OCI-LY7 (cell line): ENCODE results near the gene ZFAND5. TPM values are rescaled to one million over a fixed set of nuclear protein-coding genes. Genes with fewer than 3 reads are reported as not detected.

ENCODE experiments used
- BruUV-seq: library from RNA; stranded (reverse); fragments of 400-500 nt; replicated peaks from 2 replicates; lab custom pipeline; 2021; lab: Mats Ljungman, UMichigan
- CTCF ChIA-PET: fragments of 300-600 bp; sonication (Branson Sonifier 250); formaldehyde crosslinking; loops from one replicate; lab custom pipeline; 2022; ENCODE audit warnings: antibody characterized with exemption; ENCODE audit not compliant: unreplicated experiment; lab: Charles Lee
- POLR2A ChIA-PET: fragments of 300-600 bp; sonication (Branson Sonifier 250); formaldehyde crosslinking; loops from one replicate; lab custom pipeline; 2022; ENCODE audit warnings: antibody characterized with exemption; lab: Charles Lee
- DNase-seq: peaks from one replicate; pipeline ENCODE4 v3.0.0-alpha.2; 2015; ENCODE audit warnings: low spot score
- H2AFZ ChIP-seq: fragments of 200-600 bp; sonication (generic), shearing (Covaris generic); 2 replicates; pipeline ENCODE4 v1.6.1; 2014; ENCODE audit warnings: mild to moderate bottlenecking, antibody characterized with exemption, low read length, moderate library complexity
- H3K27ac ChIP-seq: fragments of 200-600 bp; sonication (generic); 2 replicates; pipeline ENCODE4 v1.5.1; 2014; ENCODE audit warnings: mixed run types, low read depth, mild to moderate bottlenecking, moderate library complexity, low read length, inconsistent platforms; ENCODE audit not compliant: poor library complexity, severe bottlenecking
- H3K36me3 ChIP-seq: fragments of 200-600 bp; sonication (generic); 2 replicates; pipeline ENCODE4 v1.6.1; 2014; ENCODE audit warnings: mild to moderate bottlenecking, antibody characterized with exemption, low read length, moderate library complexity, mixed read lengths; ENCODE audit not compliant: insufficient read depth
- H3K4me1 ChIP-seq: fragments of 200-600 bp; sonication (generic); 2 replicates; pipeline ENCODE4 v1.5.1; 2014; ENCODE audit warnings: mild to moderate bottlenecking, low read length; ENCODE audit not compliant: insufficient read depth, poor library complexity, severe bottlenecking
- H3K4me2 ChIP-seq: fragments of 200-600 bp; sonication (generic); 2 replicates; pipeline ENCODE4 v1.6.1; 2014; ENCODE audit warnings: mild to moderate bottlenecking, low read length
- H3K4me3 ChIP-seq: fragments of 200-600 bp; sonication (generic); 2 replicates; pipeline ENCODE4 v1.5.1; 2014; ENCODE audit warnings: mild to moderate bottlenecking, low read depth, low read length; ENCODE audit not compliant: poor library complexity, severe bottlenecking
- H3K79me2 ChIP-seq: fragments of 200-600 bp; sonication (generic); 2 replicates; pipeline ENCODE4 v1.6.1; 2016; ENCODE audit warnings: low read depth, mild to moderate bottlenecking, low read length, moderate library complexity, mixed read lengths; ENCODE audit not compliant: insufficient read depth
- H3K9me2 ChIP-seq: fragments of 200-600 bp; sonication (generic); 2 replicates; pipeline ENCODE4 v1.6.1; 2016; ENCODE audit warnings: mild to moderate bottlenecking, low read length, mixed read lengths; ENCODE audit not compliant: insufficient read depth
- H3K9me3 ChIP-seq: fragments of 200-600 bp; sonication (generic); 2 replicates; pipeline ENCODE4 v1.6.1; 2014; ENCODE audit warnings: mild to moderate bottlenecking, mixed run types, low read length, mixed read lengths
- H4K20me1 ChIP-seq: fragments of 200-600 bp; sonication (generic); 2 replicates; pipeline ENCODE4 v1.6.1; 2014; ENCODE audit warnings: mild to moderate bottlenecking, antibody characterized with exemption, low read length, moderate library complexity, mixed read lengths; ENCODE audit not compliant: insufficient read depth
- EZH2phosphoT487 ChIP-seq: fragments of 200-600 bp; sonication (generic); IDR thresholded peaks from 2 replicates; pipeline ENCODE4 v1.6.1; 2018; ENCODE audit warnings: low read depth, borderline replicate concordance, mild to moderate bottlenecking, mixed run types, antibody characterized with exemption, low read length, moderate library complexity, mixed read lengths
- intact Hi-C: fragments of 100-400 bp; cut with micrococcal nuclease; formaldehyde crosslinking; loops from one replicate; pipeline ENCODE4 v1.10.0; 2022; ENCODE audit not compliant: unreplicated experiment
- total RNA-seq, 2 experiments: library from RNA; depleted of rRNA in 1 of 2; stranded (reverse); fragments of >200 nt in 1 of 2; shearing (Covaris generic) in 1 of 2; gene quantifications; 2 replicates each; pipeline ENCODE4 v1.2.3, GENCODE V29; 2014 to 2022
- TF ChIP-seq, protein P1 (sequence below): fragments of 200-600 bp; sonication (generic); conservative IDR thresholded peaks from 2 replicates; pipeline ENCODE4 v1.5.1; 2014; ENCODE audit warnings: mild to moderate bottlenecking, antibody characterized with exemption, low read length, moderate library complexity, mixed read lengths

Gene ZFAND5
- total RNA-seq, 2 experiments from 2014 or later, result 54.3 to 60.5 TPM

DNA sequence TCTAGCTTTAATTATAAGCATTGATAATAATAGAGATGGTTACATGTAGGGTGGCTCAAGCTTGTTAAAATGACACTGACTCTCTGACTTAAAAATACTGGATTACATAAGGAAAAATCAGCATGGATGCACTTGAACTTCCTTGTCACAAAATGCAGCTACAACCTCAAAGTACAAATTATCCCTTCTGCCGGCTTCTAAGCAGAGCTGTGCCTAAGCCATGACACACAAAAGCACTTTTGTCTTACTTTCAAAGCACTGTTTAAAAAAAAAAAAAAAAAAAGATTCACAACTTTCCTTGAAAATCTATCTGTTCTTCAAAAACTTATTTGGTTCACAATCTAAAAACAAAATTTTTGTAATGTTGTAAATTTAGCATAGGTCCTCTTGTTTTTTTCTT lies 36.4 kb upstream of the ZFAND5 start:
- H2AFZ ChIP-seq, result no peak overlapping the region
- 0 out of 2 replicates have a peak, but pooled peaks cover 3% of the 10 kb centered on the region for H3K9me2 ChIP-seq
- no peak overlapping the region for H3K4me3 ChIP-seq
- DNase-seq, result no peak
- H3K36me3 ChIP-seq, result no peaks in the 10 kb centered on the region
- no TSS peak for BruUV-seq
- ChIA-PET CTCF (no interaction called here), POLR2A (interaction anchor here (0.7 kb wide), 1 partner anchor 509 kb away, joined by 3 read pairs; no protein-coding TSS in a partner anchor)
- TF ChIP-seq, protein P1, sequence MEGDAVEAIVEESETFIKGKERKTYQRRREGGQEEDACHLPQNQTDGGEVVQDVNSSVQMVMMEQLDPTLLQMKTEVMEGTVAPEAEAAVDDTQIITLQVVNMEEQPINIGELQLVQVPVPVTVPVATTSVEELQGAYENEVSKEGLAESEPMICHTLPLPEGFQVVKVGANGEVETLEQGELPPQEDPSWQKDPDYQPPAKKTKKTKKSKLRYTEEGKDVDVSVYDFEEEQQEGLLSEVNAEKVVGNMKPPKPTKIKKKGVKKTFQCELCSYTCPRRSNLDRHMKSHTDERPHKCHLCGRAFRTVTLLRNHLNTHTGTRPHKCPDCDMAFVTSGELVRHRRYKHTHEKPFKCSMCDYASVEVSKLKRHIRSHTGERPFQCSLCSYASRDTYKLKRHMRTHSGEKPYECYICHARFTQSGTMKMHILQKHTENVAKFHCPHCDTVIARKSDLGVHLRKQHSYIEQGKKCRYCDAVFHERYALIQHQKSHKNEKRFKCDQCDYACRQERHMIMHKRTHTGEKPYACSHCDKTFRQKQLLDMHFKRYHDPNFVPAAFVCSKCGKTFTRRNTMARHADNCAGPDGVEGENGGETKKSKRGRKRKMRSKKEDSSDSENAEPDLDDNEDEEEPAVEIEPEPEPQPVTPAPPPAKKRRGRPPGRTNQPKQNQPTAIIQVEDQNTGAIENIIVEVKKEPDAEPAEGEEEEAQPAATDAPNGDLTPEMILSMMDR, result no peak
- H3K79me2 ChIP-seq, result no peaks in the 10 kb centered on the region
- intact Hi-C loops, result no loop called here
- H3K4me2 ChIP-seq, result no peak overlapping the region
- H4K20me1 ChIP-seq, result no peaks in the 10 kb centered on the region
- H3K27ac ChIP-seq, result no peak overlapping the region
- no peaks in the 10 kb centered on the region for H3K9me3 ChIP-seq
- H3K4me1 ChIP-seq, result no peaks in the 10 kb centered on the region

DNA sequence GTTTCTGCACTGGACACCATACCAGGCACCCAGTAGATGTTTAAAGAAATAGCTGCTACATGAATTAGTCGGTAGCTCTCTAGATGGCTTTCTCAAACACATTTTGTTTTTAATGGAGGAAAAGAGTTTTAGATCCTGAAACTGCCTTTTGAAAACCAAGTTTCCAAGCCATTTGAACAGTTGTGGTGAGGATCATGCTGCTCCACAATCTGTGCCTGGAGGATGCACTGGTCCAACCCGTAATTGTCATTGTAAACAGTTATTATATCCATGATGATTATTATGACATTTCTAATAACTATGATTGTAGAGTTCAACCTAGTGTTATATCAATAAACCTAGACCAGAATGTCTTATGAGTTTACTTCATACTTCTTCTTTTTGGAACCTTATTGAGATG lies 35.9 kb upstream of the ZFAND5 start:
- CTCF ChIA-PET, result no interaction called here
- no TSS peak for BruUV-seq
- Histone ChIP-seq H3K36me3 (no peaks in the 10 kb centered on the region), H3K27ac (no peak overlapping the region), H3K4me1 (no peaks in the 10 kb centered on the region), H2AFZ (no peak overlapping the region), H4K20me1 (no peaks in the 10 kb centered on the region), H3K4me2 (no peak overlapping the region), H3K79me2 (no peaks in the 10 kb centered on the region), H3K4me3 (no peak overlapping the region), H3K9me3 (no peaks in the 10 kb centered on the region), H3K9me2 (0 out of 2 replicates have a peak, but pooled peaks cover 3% of the 10 kb centered on the region)
- no peak for DNase-seq
- POLR2A ChIA-PET, result interaction anchor here (0.6 kb wide), 2 partner anchors 22 to 1450 kb away, joined by 3 to 4 read pairs; no protein-coding TSS in a partner anchor
- TF ChIP-seq EZH2phosphoT487, result no peak
- TF ChIP-seq, protein P1, result no peak
- intact Hi-C loops, result no loop called here

DNA sequence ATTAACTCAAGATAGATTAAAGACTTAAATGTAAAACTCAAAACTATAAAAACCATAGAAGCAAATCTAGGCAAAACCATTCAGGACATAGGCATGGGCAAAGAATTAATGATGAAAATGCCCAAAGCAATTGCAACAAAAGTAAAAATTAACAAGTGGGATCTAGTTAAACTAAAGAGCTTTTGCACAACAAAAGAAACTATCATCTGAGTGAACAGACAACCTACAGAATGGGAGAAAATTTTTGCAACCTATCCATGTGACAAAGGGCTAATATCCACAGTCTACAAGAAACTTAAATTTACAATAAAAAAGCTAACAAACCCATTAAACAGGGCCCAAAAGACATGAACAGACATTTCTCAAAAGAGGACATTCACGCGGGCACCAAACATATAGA lies 34.4 kb upstream of the ZFAND5 start:
- BruUV-seq, result no TSS peak
- intact Hi-C loops, result no loop called here
- POLR2A ChIA-PET, result no interaction called here
- no peaks in the 10 kb centered on the region for H3K4me1 ChIP-seq
- H3K9me3 ChIP-seq, result no peaks in the 10 kb centered on the region
- H2AFZ ChIP-seq, result no peak overlapping the region
- H3K79me2 ChIP-seq, result no peaks in the 10 kb centered on the region
- H3K9me2 ChIP-seq, result no peaks in the 10 kb centered on the region
- no peak overlapping the region for H3K4me2 ChIP-seq
- H3K27ac ChIP-seq, result no peak overlapping the region
- no peaks in the 10 kb centered on the region for H3K36me3 ChIP-seq
- DNase-seq, result no peak
- CTCF ChIA-PET, result no interaction called here
- no peak overlapping the region for H3K4me3 ChIP-seq
- H4K20me1 ChIP-seq, result no peaks in the 10 kb centered on the region
- TF ChIP-seq, protein P1, result no peak
- TF ChIP-seq EZH2phosphoT487, result no peak
